SU-DHL-6 (cell line): Measurements from ENCODE around the gene RILPL1.

Experiments
- H2AFZ ChIP-seq: fragments of 200-600 bp; sonication (generic); 2 replicates; pipeline ENCODE4 v1.6.1; 2014; ENCODE audit warnings: low read depth, mild to moderate bottlenecking, moderate library complexity, mixed read lengths, antibody characterized with exemption, low read length; ENCODE audit not compliant: severe bottlenecking
- H3F3A ChIP-seq: fragments of 200-600 bp; shearing (Covaris generic); 2 replicates; pipeline ENCODE4 v1.6.0; 2016; ENCODE audit warnings: antibody characterized with exemption, mild to moderate bottlenecking; ENCODE audit not compliant: insufficient read depth
- H3K27ac ChIP-seq: fragments of 200-600 bp; sonication (generic); 2 replicates; pipeline ENCODE4 v1.5.1; 2016; ENCODE audit warnings: low read depth, mild to moderate bottlenecking, low read length, moderate library complexity, mixed read lengths
- H3K27me3 ChIP-seq: fragments of 200-600 bp; sonication (generic), shearing (Covaris generic); 2 replicates; pipeline ENCODE4 v1.6.0; 2014; ENCODE audit warnings: mild to moderate bottlenecking, low read length
- H3K36me3 ChIP-seq: fragments of 200-600 bp; sonication (generic); 2 replicates; pipeline ENCODE4 v1.6.1; 2014; ENCODE audit warnings: mild to moderate bottlenecking, low read length, mixed read lengths
- H3K4me2 ChIP-seq: fragments of 300-600, 200-600 bp; shearing (Covaris generic), sonication (generic); 2 replicates; pipeline ENCODE4 v1.6.0; 2014; ENCODE audit warnings: low read length, low read depth, mild to moderate bottlenecking; ENCODE audit not compliant: poor library complexity, severe bottlenecking
- H3K4me3 ChIP-seq: fragments of 200-600 bp; sonication (generic); 2 replicates; pipeline ENCODE4 v1.5.1; 2014; ENCODE audit warnings: antibody characterized with exemption, low read length, mild to moderate bottlenecking, mixed read lengths; ENCODE audit not compliant: insufficient read depth, poor library complexity, severe bottlenecking
- H3K79me2 ChIP-seq: fragments of 200-600 bp; sonication (generic); 2 replicates; pipeline ENCODE4 v1.6.1; 2014; ENCODE audit warnings: mild to moderate bottlenecking, low read length, moderate library complexity; ENCODE audit not compliant: insufficient read depth
- H3K9ac ChIP-seq: fragments of 200-600 bp; sonication (generic); 2 replicates; pipeline ENCODE4 v1.7.0; 2014; ENCODE audit warnings: mild to moderate bottlenecking, low read length
- H3K9me2 ChIP-seq: fragments of 200-600 bp; sonication (generic); replicated peaks from 2 replicates; pipeline ENCODE4 v1.6.1; 2014; ENCODE audit warnings: low read length; ENCODE audit not compliant: insufficient read depth
- H3K9me3 ChIP-seq: fragments of 200-600 bp; sonication (generic); 2 replicates; pipeline ENCODE4 v1.6.1; 2014; ENCODE audit warnings: low read length, mixed read lengths; ENCODE audit not compliant: insufficient read depth
- H4K20me1 ChIP-seq: fragments of 200-600 bp; sonication (generic); 2 replicates; pipeline ENCODE4 v1.6.1; 2014; ENCODE audit warnings: low read depth, mild to moderate bottlenecking, antibody characterized with exemption, low read length, moderate library complexity, mixed read lengths
- EZH2phosphoT487 ChIP-seq: fragments of 200-600 bp; sonication (generic), shearing (Covaris generic); conservative IDR thresholded peaks from 2 replicates; pipeline ENCODE4 v1.6.1; 2018; ENCODE audit warnings: mild to moderate bottlenecking, antibody characterized with exemption, low read length, moderate library complexity, mixed read lengths
- TF ChIP-seq, protein P1 (sequence below): fragments of 200-600 bp; sonication (generic); IDR thresholded peaks from one replicate; pipeline ENCODE4 v1.5.1; 2017; ENCODE audit warnings: antibody characterized with exemption, mild to moderate bottlenecking, low read length, moderate library complexity; ENCODE audit not compliant: insufficient read depth, poor library complexity, severe bottlenecking

Gene RILPL1

DNA sequence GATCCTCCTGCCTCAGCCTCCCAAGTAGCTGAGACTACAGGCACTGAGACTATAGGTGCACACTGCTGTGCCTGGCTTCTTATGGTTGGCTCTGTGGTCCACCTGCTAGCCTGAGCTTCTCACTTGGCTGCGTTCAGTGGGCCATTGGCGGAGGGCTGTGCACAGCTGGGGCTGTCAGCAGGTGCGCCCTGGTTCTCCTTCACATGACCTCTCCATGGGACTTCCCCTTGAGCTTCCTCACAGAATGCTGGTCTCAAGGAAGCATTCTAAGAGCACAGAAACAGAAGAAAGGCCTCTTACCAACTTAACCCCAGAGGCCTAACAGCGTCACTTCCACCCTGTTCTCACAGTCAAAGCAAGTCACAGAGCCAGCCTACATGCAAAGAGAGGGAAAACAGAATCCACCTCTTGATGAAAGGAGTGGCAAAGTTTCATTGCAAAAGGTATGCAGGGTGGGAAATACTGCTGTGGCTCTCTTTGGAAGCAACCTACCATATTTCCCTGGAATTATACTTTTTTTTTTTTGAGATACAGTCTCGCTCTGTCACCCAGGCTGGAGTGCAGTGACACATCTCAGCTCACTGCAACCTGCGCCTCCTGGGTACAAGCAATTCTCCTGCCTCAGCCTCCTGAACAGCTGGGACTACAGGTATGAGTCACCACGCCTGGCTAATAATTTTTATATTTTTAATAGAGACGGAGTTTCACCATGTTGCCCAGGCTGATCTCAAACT lies 106.3 kb downstream of the RILPL1 start:
- Histone ChIP-seq H2AFZ (no peak overlapping the region), H3K79me2 (no peaks in the 10 kb centered on the region), H3K4me2 (no peak overlapping the region), H3K27ac (no peak overlapping the region), H4K20me1 (no peaks in the 10 kb centered on the region), H3K9ac (no peak overlapping the region), H3F3A (no peaks in the 10 kb centered on the region), H3K27me3 (no peaks in the 10 kb centered on the region), H3K9me3 (no peaks in the 10 kb centered on the region), H3K9me2 (no peaks in the 10 kb centered on the region), H3K4me3 (no peak overlapping the region), H3K36me3 (no peaks in the 10 kb centered on the region)
- TF ChIP-seq, protein P1, sequence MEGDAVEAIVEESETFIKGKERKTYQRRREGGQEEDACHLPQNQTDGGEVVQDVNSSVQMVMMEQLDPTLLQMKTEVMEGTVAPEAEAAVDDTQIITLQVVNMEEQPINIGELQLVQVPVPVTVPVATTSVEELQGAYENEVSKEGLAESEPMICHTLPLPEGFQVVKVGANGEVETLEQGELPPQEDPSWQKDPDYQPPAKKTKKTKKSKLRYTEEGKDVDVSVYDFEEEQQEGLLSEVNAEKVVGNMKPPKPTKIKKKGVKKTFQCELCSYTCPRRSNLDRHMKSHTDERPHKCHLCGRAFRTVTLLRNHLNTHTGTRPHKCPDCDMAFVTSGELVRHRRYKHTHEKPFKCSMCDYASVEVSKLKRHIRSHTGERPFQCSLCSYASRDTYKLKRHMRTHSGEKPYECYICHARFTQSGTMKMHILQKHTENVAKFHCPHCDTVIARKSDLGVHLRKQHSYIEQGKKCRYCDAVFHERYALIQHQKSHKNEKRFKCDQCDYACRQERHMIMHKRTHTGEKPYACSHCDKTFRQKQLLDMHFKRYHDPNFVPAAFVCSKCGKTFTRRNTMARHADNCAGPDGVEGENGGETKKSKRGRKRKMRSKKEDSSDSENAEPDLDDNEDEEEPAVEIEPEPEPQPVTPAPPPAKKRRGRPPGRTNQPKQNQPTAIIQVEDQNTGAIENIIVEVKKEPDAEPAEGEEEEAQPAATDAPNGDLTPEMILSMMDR, result no peak
- no peak for TF ChIP-seq EZH2phosphoT487

DNA sequence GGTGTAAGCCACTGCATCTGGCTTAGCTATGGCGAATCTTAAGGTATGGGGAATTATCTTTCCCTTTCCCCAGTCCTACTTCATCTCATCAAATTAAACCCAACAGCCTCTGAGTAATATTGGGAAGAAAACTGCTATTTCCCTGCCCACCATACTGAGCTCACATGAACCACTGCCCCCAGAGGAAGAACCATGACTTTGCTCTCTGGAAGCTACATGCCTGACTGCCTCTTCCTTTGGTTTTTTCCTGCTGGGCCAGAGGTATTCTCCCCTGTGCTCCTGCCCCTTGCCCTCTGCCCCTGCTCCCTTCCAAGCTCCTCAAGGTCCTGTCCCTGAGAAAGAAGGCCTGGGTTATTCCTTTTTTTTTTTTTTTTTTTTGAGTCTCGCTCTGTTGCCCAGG lies 112.2 kb downstream of the RILPL1 start:
- no peak overlapping the region for H3K4me3 ChIP-seq
- no peaks in the 10 kb centered on the region for H3K9me3 ChIP-seq
- no peaks in the 10 kb centered on the region for H3K36me3 ChIP-seq
- H3K4me2 ChIP-seq, result no peak overlapping the region
- TF ChIP-seq, protein P1, result no peak
- no peak for TF ChIP-seq EZH2phosphoT487
- H4K20me1 ChIP-seq, result no peaks in the 10 kb centered on the region
- H3K27ac ChIP-seq, result no peak overlapping the region
- H3F3A ChIP-seq, result no peaks in the 10 kb centered on the region
- no peak overlapping the region for H2AFZ ChIP-seq
- no peak overlapping the region for H3K9ac ChIP-seq
- no peaks in the 10 kb centered on the region for H3K79me2 ChIP-seq
- no peaks in the 10 kb centered on the region for H3K9me2 ChIP-seq
- no peaks in the 10 kb centered on the region for H3K27me3 ChIP-seq
